PC-9 (cell line): Measurements from ENCODE around the gene DDR2. TPM values are rescaled to one million over a fixed set of nuclear protein-coding genes. Genes with fewer than 3 reads are reported as not detected.

ENCODE experiments used
- BruUV-seq: library from RNA; stranded (reverse); fragments of 400-500 nt; replicated peaks from 2 replicates; lab custom pipeline; 2021; lab: Mats Ljungman, UMichigan
- CTCF ChIA-PET: fragments of 300-600 bp; sonication (Branson Sonifier 250); formaldehyde crosslinking; loops from one replicate; lab custom pipeline; 2022; ENCODE audit warnings: antibody characterized with exemption; lab: Charles Lee
- POLR2A ChIA-PET: fragments of 300-600 bp; sonication (Branson Sonifier 250); formaldehyde crosslinking; loops from one replicate; lab custom pipeline; 2022; ENCODE audit warnings: antibody characterized with exemption; ENCODE audit not compliant: unreplicated experiment; lab: Charles Lee
- DNase-seq, 2 experiments: peaks; one replicate each; pipeline versions ENCODE4 v3.0.0 to v3.0.0-alpha.2; 2015 to 2022; ENCODE audit warnings: mixed read lengths in 1 of 2
- H2AFZ ChIP-seq: fragments of 200-600 bp; sonication (generic); 2 replicates; pipeline ENCODE4 v1.8.1; 2017; ENCODE audit warnings: antibody characterized with exemption
- H3F3A ChIP-seq: fragments of 200-600 bp; sonication (generic); 2 replicates; pipeline ENCODE4 v1.8.1; 2017; ENCODE audit warnings: antibody characterized with exemption, mild to moderate bottlenecking, low read depth; ENCODE audit not compliant: insufficient read depth
- H3K27ac ChIP-seq: fragments of 200-600 bp; sonication (generic); 2 replicates; pipeline ENCODE4 v1.6.1; 2016; ENCODE audit warnings: mixed run types
- H3K27me3 ChIP-seq: fragments of 200-600 bp; sonication (generic); 2 replicates; pipeline ENCODE4 v1.6.1; 2016; ENCODE audit warnings: low read depth, mixed run types; ENCODE audit not compliant: insufficient read depth
- H3K36me3 ChIP-seq: fragments of 200-600 bp; sonication (generic); 2 replicates; pipeline ENCODE4 v1.6.1; 2016; ENCODE audit warnings: low read depth, mixed run types
- H3K4me1 ChIP-seq: fragments of 200-600 bp; sonication (generic); replicated peaks from 2 replicates; pipeline ENCODE4 v1.6.1; 2016; ENCODE audit warnings: mixed run types; ENCODE audit not compliant: insufficient read depth
- H3K4me2 ChIP-seq: fragments of 200-600 bp; sonication (generic); 2 replicates; pipeline ENCODE4 v1.6.1; 2017; ENCODE audit warnings: mixed run types
- H3K4me3 ChIP-seq: fragments of 200-600 bp; sonication (generic); 2 replicates; pipeline ENCODE4 v1.6.1; 2016; ENCODE audit warnings: mixed run types
- H3K79me2 ChIP-seq: fragments of 200-600 bp; sonication (generic); 2 replicates; pipeline ENCODE4 v1.6.1; 2017; ENCODE audit warnings: low read depth, mixed run types
- H3K9me2 ChIP-seq: fragments of 200-600 bp; sonication (generic); 2 replicates; pipeline ENCODE4 v1.8.1; 2017; ENCODE audit warnings: mild to moderate bottlenecking; ENCODE audit not compliant: insufficient read depth
- H3K9me3 ChIP-seq: fragments of 200-600 bp; sonication (generic); 2 replicates; pipeline ENCODE4 v1.8.1; 2016; ENCODE audit warnings: low read depth; ENCODE audit not compliant: insufficient read depth
- H4K20me1 ChIP-seq: fragments of 200-600 bp; sonication (generic); 2 replicates; pipeline ENCODE4 v1.8.1; 2017; ENCODE audit not compliant: insufficient read depth
- EZH2 ChIP-seq: fragments of 200-600 bp; sonication (generic); IDR thresholded peaks from 2 replicates; pipeline ENCODE4 v1.8.0; 2017; ENCODE audit warnings: antibody characterized with exemption, low read depth
- intact Hi-C: fragments of 100-400 bp; cut with micrococcal nuclease; formaldehyde crosslinking; loops from one replicate; pipeline ENCODE4 v1.10.0; 2022; ENCODE audit not compliant: unreplicated experiment
- total RNA-seq: library from RNA; stranded (reverse); gene quantifications from 2 replicates; pipeline ENCODE4 v1.2.3, GENCODE V29; 2021
- TF ChIP-seq, protein P1 (sequence below): fragments of 200-600 bp; sonication (generic); conservative IDR thresholded peaks from 2 replicates; pipeline ENCODE4 v1.6.1; 2017; ENCODE audit warnings: mixed run types, antibody characterized with exemption, mild to moderate bottlenecking, moderate library complexity

Gene DDR2
- total RNA-seq, 1 experiment from 2014 or later = 0.35 TPM

- no peaks in the 10 kb centered on the region for H3K9me3 ChIP-seq
- peaks cover 6% of the 10 kb centered on the region; the same call in 1 of the 2 replicates for H3F3A ChIP-seq
- POLR2A ChIA-PET = no interaction called here
- no peaks in the 10 kb centered on the region for H3K36me3 ChIP-seq
- no peaks in the 10 kb centered on the region for H3K9me2 ChIP-seq
- CTCF ChIA-PET = no interaction called here
- no peaks in the 10 kb centered on the region for H4K20me1 ChIP-seq
- H2AFZ ChIP-seq = no peak overlapping the region
- H3K79me2 ChIP-seq = no peaks in the 10 kb centered on the region
- intact Hi-C loops = no loop called here
- H3K4me1 ChIP-seq = peaks cover 12% of the 10 kb centered on the region
- no peak overlapping the region for H3K4me2 ChIP-seq
- BruUV-seq = no TSS peak
- DNase-seq = no peak
- no peak overlapping the region for H3K27ac ChIP-seq
- no peak for TF ChIP-seq EZH2
- TF ChIP-seq, protein P1, sequence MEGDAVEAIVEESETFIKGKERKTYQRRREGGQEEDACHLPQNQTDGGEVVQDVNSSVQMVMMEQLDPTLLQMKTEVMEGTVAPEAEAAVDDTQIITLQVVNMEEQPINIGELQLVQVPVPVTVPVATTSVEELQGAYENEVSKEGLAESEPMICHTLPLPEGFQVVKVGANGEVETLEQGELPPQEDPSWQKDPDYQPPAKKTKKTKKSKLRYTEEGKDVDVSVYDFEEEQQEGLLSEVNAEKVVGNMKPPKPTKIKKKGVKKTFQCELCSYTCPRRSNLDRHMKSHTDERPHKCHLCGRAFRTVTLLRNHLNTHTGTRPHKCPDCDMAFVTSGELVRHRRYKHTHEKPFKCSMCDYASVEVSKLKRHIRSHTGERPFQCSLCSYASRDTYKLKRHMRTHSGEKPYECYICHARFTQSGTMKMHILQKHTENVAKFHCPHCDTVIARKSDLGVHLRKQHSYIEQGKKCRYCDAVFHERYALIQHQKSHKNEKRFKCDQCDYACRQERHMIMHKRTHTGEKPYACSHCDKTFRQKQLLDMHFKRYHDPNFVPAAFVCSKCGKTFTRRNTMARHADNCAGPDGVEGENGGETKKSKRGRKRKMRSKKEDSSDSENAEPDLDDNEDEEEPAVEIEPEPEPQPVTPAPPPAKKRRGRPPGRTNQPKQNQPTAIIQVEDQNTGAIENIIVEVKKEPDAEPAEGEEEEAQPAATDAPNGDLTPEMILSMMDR = no peak
- H3K27me3 ChIP-seq = no peaks in the 10 kb centered on the region
- H3K4me3 ChIP-seq = no peak overlapping the region
These were observed 76.0 kb downstream of the DDR2 start for GRCh38 chr1:162708286-162708685.

GRCh38 chr1:162709132-162709860 is 77.0 kb downstream of the DDR2 start:
- Histone ChIP-seq H3K4me2 (no peak overlapping the region), H3K36me3 (no peaks in the 10 kb centered on the region), H3K9me2 (no peaks in the 10 kb centered on the region), H3K79me2 (no peaks in the 10 kb centered on the region), H3F3A (peaks cover 6% of the 10 kb centered on the region; the same call in 1 of the 2 replicates), H3K4me3 (no peak overlapping the region), H3K4me1 (peaks cover 12% of the 10 kb centered on the region), H3K27me3 (no peaks in the 10 kb centered on the region), H2AFZ (no peak overlapping the region), H4K20me1 (no peaks in the 10 kb centered on the region), H3K27ac (no peak overlapping the region), H3K9me3 (no peaks in the 10 kb centered on the region)
- ChIA-PET POLR2A (no interaction called here), CTCF (no interaction called here)
- no TSS peak for BruUV-seq
- DNase-seq = no peak
- no peak for TF ChIP-seq EZH2
- TF ChIP-seq, protein P1 = no peak
- intact Hi-C loops = no loop called here

DNA sequence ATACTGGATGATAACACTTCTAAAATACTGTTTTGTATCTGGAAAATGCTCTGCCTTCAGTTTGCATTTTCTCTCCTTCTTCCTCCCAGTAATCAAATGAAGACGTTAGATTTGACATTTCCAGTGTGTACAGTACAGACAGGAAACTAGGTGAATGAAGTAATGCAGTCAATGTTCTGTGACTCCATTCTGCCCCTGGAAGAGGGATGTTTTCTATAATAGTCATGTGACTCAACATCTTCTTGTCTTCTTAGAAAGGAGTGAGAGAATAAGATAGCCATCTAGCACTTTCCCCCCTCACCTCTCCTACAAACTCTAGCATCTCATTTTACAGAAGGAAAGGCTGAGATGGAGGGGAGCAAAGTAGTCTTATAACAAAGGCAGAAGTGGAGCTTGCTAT is 77.6 kb downstream of the DDR2 start:
- BruUV-seq = no TSS peak
- intact Hi-C loops = no loop called here
- CTCF ChIA-PET = no interaction called here

More for the DNA sequence above, 77.6 kb downstream of the DDR2 start:
- H3K79me2 ChIP-seq = no peaks in the 10 kb centered on the region
- H4K20me1 ChIP-seq = no peaks in the 10 kb centered on the region
- H3K27me3 ChIP-seq = no peaks in the 10 kb centered on the region
- H3K36me3 ChIP-seq = no peaks in the 10 kb centered on the region
- H3K4me1 ChIP-seq = peaks cover 12% of the 10 kb centered on the region
- H3F3A ChIP-seq = peaks cover 6% of the 10 kb centered on the region; the same call in 1 of the 2 replicates
- POLR2A ChIA-PET = no interaction called here
- DNase-seq = no peak
- H3K9me3 ChIP-seq = no peaks in the 10 kb centered on the region
- no peaks in the 10 kb centered on the region for H3K9me2 ChIP-seq
- H3K4me3 ChIP-seq = no peak overlapping the region
- no peak overlapping the region for H3K27ac ChIP-seq
- no peak for TF ChIP-seq EZH2
- TF ChIP-seq, protein P1 = no peak
- H2AFZ ChIP-seq = peak overlapping the region; percentile 72
- H3K4me2 ChIP-seq = no peak overlapping the region; the same call in 1 of the 2 replicates
